Activated T-cell treated with anti-CD3 and anti-CD28 coated beads, Interleukin-2, amount 50 U/mL, for 4 hours (primary cell): ENCODE data around the gene CLEC7A. TPM values are rescaled to one million over a fixed set of nuclear protein-coding genes. Genes with fewer than 3 reads are reported as not detected.

ENCODE experiments used
- ATAC-seq, 2 donors: fragments of 200-7000 bp; cut with Tn5 transposase; one replicate each; pipeline ENCODE4 v1.10.0; 2021
- DNase-seq: peaks from one replicate; pipeline ENCODE4 v3.0.0-alpha.2; 2020
- H3K27me3 Mint-ChIP-seq: one replicate; pipeline ENCODE4 v1.8.0; 2021; ENCODE audit warnings: low read depth, mixed read lengths
- H3K36me3 Mint-ChIP-seq: one replicate; pipeline ENCODE4 v1.8.0; 2022; ENCODE audit warnings: mixed read lengths; ENCODE audit not compliant: insufficient read depth
- H3K4me1 Mint-ChIP-seq: one replicate; pipeline ENCODE4 v1.8.0; 2021; ENCODE audit warnings: low read depth, mixed read lengths
- H3K4me3 Mint-ChIP-seq: one replicate; pipeline ENCODE4 v1.8.0; 2021; ENCODE audit warnings: mild to moderate bottlenecking, moderate library complexity, mixed read lengths
- H3K9me3 Mint-ChIP-seq: one replicate; pipeline ENCODE4 v1.8.0; 2021; ENCODE audit warnings: mixed read lengths
- total RNA-seq, 3 donors: library from RNA; stranded (reverse); gene quantifications; one replicate each; pipeline ENCODE4 v1.2.1, GENCODE V29; 2021

The CLEC7A gene
- total RNA-seq, result under 1 TPM in 2 of 3 donors, not detected in 1; 0.16 to 0.69 TPM

- H3K36me3 Mint-ChIP-seq, result no peaks in the 10 kb centered on the region
- ATAC-seq (peak; percentile 89 to 95), DNase-seq (no peak)
- H3K4me1 Mint-ChIP-seq, result peaks cover 15% of the 10 kb centered on the region
- H3K27me3 Mint-ChIP-seq, result peaks cover 11% of the 10 kb centered on the region
- H3K9me3 Mint-ChIP-seq, result no peaks in the 10 kb centered on the region
- no peak within 1 kb of the TSS for H3K4me3 Mint-ChIP-seq
Measured at GRCh38 chr12:10130042-10130441, at the start of gene CLEC7A. Gene CLEC7A, minus strand, starts transcription at chr12:10130199. Its CDS starts 117 bp downstream, at chr12:10130082.

- Mint-ChIP-seq H3K4me3 (no peak overlapping the region), H3K36me3 (no peaks in the 10 kb centered on the region), H3K4me1 (peaks cover 4% of the 10 kb centered on the region), H3K9me3 (no peaks in the 10 kb centered on the region), H3K27me3 (peaks cover 44% of the 10 kb centered on the region)
- no peak for ATAC-seq
- DNase-seq, result no peak
Measured at GRCh38 chr12:10179776-10180181, 49.8 kb upstream of the CLEC7A start.

- DNase-seq (no peak), ATAC-seq (no peak)
- H3K4me1 Mint-ChIP-seq, result peaks cover 4% of the 10 kb centered on the region
- H3K27me3 Mint-ChIP-seq, result peaks cover 41% of the 10 kb centered on the region
- no peaks in the 10 kb centered on the region for H3K36me3 Mint-ChIP-seq
- no peak within 1 kb of the TSS for H3K4me3 Mint-ChIP-seq
- no peaks in the 10 kb centered on the region for H3K9me3 Mint-ChIP-seq
Measured at GRCh38 chr12:10178821-10179220, 48.8 kb upstream of the CLEC7A start, which contains the start of gene TMEM52B. Gene TMEM52B, plus strand, starts transcription at chr12:10179032. Its CDS starts 543 bp downstream, at chr12:10179575.

GRCh38 chr12:10175846-10176636 is 46.0 kb upstream of the CLEC7A start:
- H3K4me3 Mint-ChIP-seq, result no peak overlapping the region
- no peaks in the 10 kb centered on the region for H3K4me1 Mint-ChIP-seq
- no peaks in the 10 kb centered on the region for H3K9me3 Mint-ChIP-seq
- DNase-seq (no peak), ATAC-seq (no peak)
- no peaks in the 10 kb centered on the region for H3K36me3 Mint-ChIP-seq
- H3K27me3 Mint-ChIP-seq, result peaks cover 37% of the 10 kb centered on the region

- Mint-ChIP-seq H3K4me1 (no peaks in the 10 kb centered on the region), H3K9me3 (no peaks in the 10 kb centered on the region), H3K36me3 (no peaks in the 10 kb centered on the region), H3K4me3 (no peak overlapping the region), H3K27me3 (peaks cover 35% of the 10 kb centered on the region)
- ATAC-seq (no peak), DNase-seq (no peak)
Measured at GRCh38 chr12:10174986-10175614, 45.1 kb upstream of the CLEC7A start.

GRCh38 chr12:10171973-10172728 is 42.2 kb upstream of the CLEC7A start, which contains the start of gene OLR1:
Gene OLR1, minus strand, starts transcription at chr12:10172132. Its CDS starts 55 bp downstream, at chr12:10172077.
- Mint-ChIP-seq H3K4me3 (no peak within 1 kb of the TSS), H3K36me3 (no peaks in the 10 kb centered on the region), H3K27me3 (peaks cover 26% of the 10 kb centered on the region), H3K9me3 (no peaks in the 10 kb centered on the region), H3K4me1 (no peaks in the 10 kb centered on the region)
- DNase-seq, result no peak
- no peak for ATAC-seq

GRCh38 chr12:10170216-10170615 is 40.2 kb upstream of the CLEC7A start:
- Mint-ChIP-seq H3K4me1 (no peaks in the 10 kb centered on the region), H3K4me3 (no peak overlapping the region), H3K27me3 (peaks cover 25% of the 10 kb centered on the region), H3K36me3 (no peaks in the 10 kb centered on the region), H3K9me3 (no peaks in the 10 kb centered on the region)
- ATAC-seq (no peak), DNase-seq (no peak)

- no peak overlapping the region for H3K4me3 Mint-ChIP-seq
- H3K27me3 Mint-ChIP-seq, result peaks cover 17% of the 10 kb centered on the region
- no peaks in the 10 kb centered on the region for H3K36me3 Mint-ChIP-seq
- no peaks in the 10 kb centered on the region for H3K9me3 Mint-ChIP-seq
- ATAC-seq (no peak), DNase-seq (no peak)
- H3K4me1 Mint-ChIP-seq, result no peaks in the 10 kb centered on the region
Measured at GRCh38 chr12:10169104-10169503, 39.1 kb upstream of the CLEC7A start.

- H3K27me3 Mint-ChIP-seq, result peaks cover 15% of the 10 kb centered on the region
Measured at GRCh38 chr12:10167599-10167998, 37.6 kb upstream of the CLEC7A start.

GRCh38 chr12:10165421-10165820 is 35.4 kb upstream of the CLEC7A start:
- H3K9me3 Mint-ChIP-seq, result no peaks in the 10 kb centered on the region
- no peaks in the 10 kb centered on the region for H3K4me1 Mint-ChIP-seq
- peaks cover 4% of the 10 kb centered on the region for H3K27me3 Mint-ChIP-seq
- ATAC-seq, result no peak
- no peak overlapping the region for H3K4me3 Mint-ChIP-seq
- no peak for DNase-seq
- H3K36me3 Mint-ChIP-seq, result no peaks in the 10 kb centered on the region

More at GRCh38 chr12:10167599-10167998, 37.6 kb upstream of the CLEC7A start:
- ATAC-seq (no peak), DNase-seq (no peak)
- H3K4me3 Mint-ChIP-seq, result no peak overlapping the region
- H3K4me1 Mint-ChIP-seq, result no peaks in the 10 kb centered on the region
- H3K9me3 Mint-ChIP-seq, result no peaks in the 10 kb centered on the region
- H3K36me3 Mint-ChIP-seq, result no peaks in the 10 kb centered on the region

GRCh38 chr12:10163084-10163483 is 33.1 kb upstream of the CLEC7A start:
- Mint-ChIP-seq H3K4me1 (no peaks in the 10 kb centered on the region), H3K27me3 (peaks cover 2% of the 10 kb centered on the region), H3K4me3 (no peak overlapping the region), H3K36me3 (no peaks in the 10 kb centered on the region), H3K9me3 (no peaks in the 10 kb centered on the region)
- ATAC-seq (no peak), DNase-seq (no peak)

GRCh38 chr12:10160617-10161385 is 30.8 kb upstream of the CLEC7A start:
- H3K27me3 Mint-ChIP-seq, result no peaks in the 10 kb centered on the region
- DNase-seq (no peak), ATAC-seq (no peak)
- no peaks in the 10 kb centered on the region for H3K9me3 Mint-ChIP-seq
- no peaks in the 10 kb centered on the region for H3K36me3 Mint-ChIP-seq
- H3K4me3 Mint-ChIP-seq, result no peak overlapping the region
- H3K4me1 Mint-ChIP-seq, result no peaks in the 10 kb centered on the region

- no peak for DNase-seq
Measured at GRCh38 chr12:10159280-10159679, 29.3 kb upstream of the CLEC7A start.

GRCh38 chr12:10158406-10158805 is 28.4 kb upstream of the CLEC7A start:
- H3K36me3 Mint-ChIP-seq, result no peaks in the 10 kb centered on the region
- H3K4me3 Mint-ChIP-seq, result no peak overlapping the region
- ATAC-seq, result no peak
- peaks cover 4% of the 10 kb centered on the region for H3K4me1 Mint-ChIP-seq
- peaks cover 9% of the 10 kb centered on the region for H3K27me3 Mint-ChIP-seq
- H3K9me3 Mint-ChIP-seq, result no peaks in the 10 kb centered on the region
- no peak for DNase-seq

More at GRCh38 chr12:10159280-10159679, 29.3 kb upstream of the CLEC7A start:
- Mint-ChIP-seq H3K4me1 (peaks cover under 1% of the 10 kb centered on the region), H3K4me3 (no peak overlapping the region), H3K27me3 (peaks cover under 1% of the 10 kb centered on the region), H3K9me3 (no peaks in the 10 kb centered on the region), H3K36me3 (no peaks in the 10 kb centered on the region)
- ATAC-seq, result no peak
